Sigmoid colon (tissue), 7 donors: ENCODE results near the gene CACNA2D3. TPM values are rescaled to one million over a fixed set of nuclear protein-coding genes. Genes with fewer than 3 reads are reported as not detected.

Experiments used
- DNase-seq: peaks from one replicate; pipeline ENCODE4 v3.0.0-alpha.2; 2019
- H3K27ac ChIP-seq, 4 donors: fragments of 200-600 bp; sonication (generic); one replicate each; pipeline ENCODE4 v1.5.1; 2016 to 2019; ENCODE audit warnings: mild to moderate bottlenecking in 1 of 4
- H3K27me3 ChIP-seq, 3 donors: fragments of 200-600 bp; sonication (generic); one replicate each; pipeline ENCODE4 v1.5.1; 2019; ENCODE audit warnings: mild to moderate bottlenecking in 1 of 3
- H3K36me3 ChIP-seq, 4 donors: fragments of 200-600 bp; sonication (generic); one replicate each; pipeline ENCODE4 v1.5.1; 2016 to 2019
- H3K4me1 ChIP-seq, 4 donors: fragments of 200-600 bp; sonication (generic); one replicate each; pipeline ENCODE4 v1.5.1; 2017 to 2019
- H3K4me3 ChIP-seq, 4 donors: fragments of 200-600 bp; sonication (generic); one replicate each; pipeline ENCODE4 v1.5.1; 2017 to 2019; ENCODE audit warnings: mild to moderate bottlenecking in 2 of 4, moderate library complexity in 1 of 4
- H3K9me3 ChIP-seq, 4 donors: fragments of 200-600 bp in 3 of 4; sonication (generic) in 3 of 4; one replicate each; pipeline versions ENCODE4 v1.5.1 to v1.6.1; 2013 to 2019
- EP300 ChIP-seq, 4 donors: sonication (generic); formaldehyde crosslinking; IDR thresholded peaks; one replicate each; pipeline ENCODE4 v1.6.1; 2017; ENCODE audit warnings: antibody characterized with exemption in 4 of 4
- POLR2A ChIP-seq, 2 donors: fragments of 450-650 bp; IDR thresholded peaks; one replicate each; pipeline ENCODE4 v1.6.1; 2016; ENCODE audit warnings: antibody characterized with exemption in 2 of 2, mild to moderate bottlenecking in 2 of 2, moderate library complexity in 2 of 2
- POLR2AphosphoS5 ChIP-seq, 4 donors: sonication (generic); formaldehyde crosslinking; IDR thresholded peaks; one replicate each; pipeline ENCODE4 v1.6.1; 2017; ENCODE audit warnings: antibody characterized with exemption in 4 of 4
- WGBS, 2 donors: extraction: QIAGEN DNeasy Blood & Tissue Kit; methylation state at CpG; one replicate each; pipeline ENCODE4 v1.1.7; 2013; 5-methylcytosine and 5-hydroxymethylcytosine counted together
- intact Hi-C: fragments of 100-400 bp; cut with DNase I; formaldehyde crosslinking; loops from one replicate; pipeline ENCODE4 v1.15.1; 2023
- polyA plus RNA-seq, 3 donors: library from polyadenylated mRNA; stranded (reverse); fragments of 200-250 nt; gene quantifications; one replicate each; pipeline ENCODE4 v1.2.3, GENCODE V29; 2013
- total RNA-seq, 4 donors: library from RNA; depleted of rRNA; stranded (reverse); fragments of >200 nt; gene quantifications; one replicate each; pipeline ENCODE4 v1.1.0, GENCODE V29; 2016
- TF ChIP-seq, protein P1 (sequence below), 4 experiments: fragments of 450-650 bp in 3 of 4; fragments of 200-600 bp in 1 of 4; IDR thresholded peaks; one replicate each; pipeline ENCODE4 v1.5.1; 2016 to 2019; ENCODE audit warnings: antibody characterized with exemption in 4 of 4, mild to moderate bottlenecking in 3 of 4, moderate library complexity in 2 of 4
- donor health status: healthy with polysubstance abuse.
- donor health status: Bipolar disorder and iron deficiency.
- donor health status: healthy.

Gene CACNA2D3
- total and polyA plus RNA-seq, 7 donors: 0.32 to 10.2 (median 4.8) TPM; not detected in 1

DNA sequence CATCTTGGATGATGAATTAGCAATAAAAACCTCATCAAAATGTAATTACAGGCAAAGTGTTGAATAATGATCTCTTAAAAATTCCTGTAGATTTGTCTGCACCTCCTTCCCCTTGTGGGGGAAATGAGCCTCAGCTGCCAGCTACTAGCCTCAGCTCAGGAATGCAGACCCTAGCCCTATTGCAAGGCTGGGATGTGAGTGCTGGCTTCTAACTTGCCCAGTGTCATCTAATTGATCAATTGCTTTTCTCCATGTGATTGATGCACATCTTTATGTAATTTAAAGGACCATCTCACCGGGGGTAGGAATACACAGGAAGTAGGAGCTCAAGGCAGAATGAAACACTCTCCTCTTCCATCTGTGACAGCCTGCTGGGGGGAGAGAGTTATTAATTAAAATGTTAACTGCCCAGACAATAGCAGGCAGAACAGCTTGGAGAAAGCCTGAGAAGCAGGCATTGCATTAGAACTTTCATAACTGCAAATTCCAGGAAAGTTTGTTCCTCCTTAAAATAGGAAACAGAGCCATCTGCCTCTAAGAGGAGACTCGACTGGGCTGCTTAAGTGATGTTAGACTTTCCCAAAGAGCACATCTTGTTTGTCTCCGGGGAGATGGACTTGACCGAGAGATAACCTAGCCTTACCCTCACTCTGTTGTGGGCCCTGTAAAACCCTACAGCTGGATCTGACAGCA is 735.9 kb downstream of the CACNA2D3 start:
- Histone ChIP-seq H3K4me3 (no peak overlapping the region), H3K9me3 (no peaks in the 10 kb centered on the region), H3K36me3 (no peaks in the 10 kb centered on the region), H3K4me1 (peaks cover 0 to 12% (median 6%) of the 10 kb centered on the region in 4 donors), H3K27ac (no peak overlapping the region), H3K27me3 (no peaks in the 10 kb centered on the region)
- 63 to 64% methylated on average over 4 of the region's 4 CpGs for whole genome bisulfite sequencing, 2 donors
- intact Hi-C loops: loop anchor here (10.0 kb wide), 2 partner anchors 433 to 887 kb away; no protein-coding TSS in a partner anchor
- TF ChIP-seq POLR2A (IDR thresholded peaks at IDR 0.05) (no peak), POLR2AphosphoS5 (IDR thresholded peaks at IDR 0.05) (no peak), EP300 (IDR thresholded peaks at IDR 0.05) (no peak)
- TF ChIP-seq, protein P1, sequence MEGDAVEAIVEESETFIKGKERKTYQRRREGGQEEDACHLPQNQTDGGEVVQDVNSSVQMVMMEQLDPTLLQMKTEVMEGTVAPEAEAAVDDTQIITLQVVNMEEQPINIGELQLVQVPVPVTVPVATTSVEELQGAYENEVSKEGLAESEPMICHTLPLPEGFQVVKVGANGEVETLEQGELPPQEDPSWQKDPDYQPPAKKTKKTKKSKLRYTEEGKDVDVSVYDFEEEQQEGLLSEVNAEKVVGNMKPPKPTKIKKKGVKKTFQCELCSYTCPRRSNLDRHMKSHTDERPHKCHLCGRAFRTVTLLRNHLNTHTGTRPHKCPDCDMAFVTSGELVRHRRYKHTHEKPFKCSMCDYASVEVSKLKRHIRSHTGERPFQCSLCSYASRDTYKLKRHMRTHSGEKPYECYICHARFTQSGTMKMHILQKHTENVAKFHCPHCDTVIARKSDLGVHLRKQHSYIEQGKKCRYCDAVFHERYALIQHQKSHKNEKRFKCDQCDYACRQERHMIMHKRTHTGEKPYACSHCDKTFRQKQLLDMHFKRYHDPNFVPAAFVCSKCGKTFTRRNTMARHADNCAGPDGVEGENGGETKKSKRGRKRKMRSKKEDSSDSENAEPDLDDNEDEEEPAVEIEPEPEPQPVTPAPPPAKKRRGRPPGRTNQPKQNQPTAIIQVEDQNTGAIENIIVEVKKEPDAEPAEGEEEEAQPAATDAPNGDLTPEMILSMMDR (IDR thresholded peaks at IDR 0.05): no peak
- no peak for DNase-seq

DNA sequence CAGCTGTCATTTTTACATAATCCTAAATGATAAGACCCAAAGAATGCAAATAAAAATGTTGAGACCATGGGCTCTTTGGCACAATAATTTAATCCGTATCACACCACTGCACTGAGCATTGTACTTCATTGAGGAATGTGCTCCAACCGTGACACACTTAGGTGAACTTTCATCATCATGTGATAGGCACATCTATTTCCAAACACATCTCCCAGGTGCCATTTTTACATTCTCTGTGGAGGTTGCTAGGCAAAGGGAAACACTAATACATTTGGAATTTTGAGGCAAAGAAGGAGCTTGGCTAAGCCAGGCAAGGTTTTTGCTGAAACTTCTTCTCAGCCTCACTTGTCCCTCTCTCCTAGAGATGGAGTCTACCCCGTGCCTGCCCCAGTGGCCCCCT is 736.8 kb downstream of the CACNA2D3 start:
- TF ChIP-seq EP300 (IDR thresholded peaks at IDR 0.05): no peak
- TF ChIP-seq POLR2AphosphoS5 (IDR thresholded peaks at IDR 0.05): no peak
- TF ChIP-seq, protein P1 (IDR thresholded peaks at IDR 0.05): no peak
- no peak for TF ChIP-seq POLR2A (IDR thresholded peaks at IDR 0.05)
- WGBS, 2 donors: 68 to 80% methylated on average over 3 of the region's 3 CpGs
- DNase-seq: no peak
- H3K36me3 ChIP-seq: no peaks in the 10 kb centered on the region
- no peaks in the 10 kb centered on the region for H3K9me3 ChIP-seq
- intact Hi-C loops: loop anchor here (10.0 kb wide), 2 partner anchors 434 to 886 kb away; no protein-coding TSS in a partner anchor
- H3K4me1 ChIP-seq: peaks cover 0 to 5% (median 2%) of the 10 kb centered on the region in 4 donors
- no peaks in the 10 kb centered on the region for H3K27me3 ChIP-seq
- H3K4me3 ChIP-seq: no peak overlapping the region
- no peak overlapping the region for H3K27ac ChIP-seq

DNA sequence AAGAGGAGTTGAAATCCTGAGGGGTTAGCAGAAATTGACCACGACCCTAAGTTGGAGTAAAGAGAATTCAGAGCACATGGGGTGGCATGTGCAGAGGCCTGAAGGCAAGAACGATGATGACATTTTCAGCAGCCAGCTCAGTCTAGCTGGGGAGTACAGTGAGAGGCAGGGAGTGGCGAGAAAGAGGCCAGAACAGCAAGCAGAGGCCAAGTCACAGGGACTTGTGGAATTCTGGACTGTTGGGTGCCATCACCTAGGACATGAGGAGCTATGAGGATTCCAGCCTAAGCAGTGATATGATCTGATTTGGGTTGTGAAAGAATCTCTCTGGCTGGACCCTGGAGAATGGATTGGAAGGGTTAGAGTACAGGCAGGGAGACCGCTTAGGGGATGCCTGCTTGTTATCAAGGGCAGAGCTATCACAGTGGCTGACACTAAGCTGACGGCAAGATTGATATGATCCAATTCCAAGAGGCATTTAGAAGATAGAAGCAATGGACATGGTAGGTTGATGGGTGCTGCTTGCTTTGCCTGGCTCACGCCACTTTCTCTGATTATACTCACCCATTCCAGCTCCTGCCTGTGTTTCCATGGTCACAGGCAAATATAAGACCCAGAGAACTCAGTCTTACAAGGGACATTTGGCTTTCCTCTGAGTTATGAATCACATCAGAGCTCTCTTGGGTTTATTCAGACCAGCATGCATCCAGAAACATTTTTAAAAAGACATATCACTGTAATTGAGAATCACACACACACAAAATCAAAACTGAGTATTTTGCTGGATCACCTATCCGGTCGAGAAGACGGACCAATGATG is 739.1 kb downstream of the CACNA2D3 start:
- Histone ChIP-seq H3K27ac (no peak overlapping the region), H3K36me3 (no peaks in the 10 kb centered on the region), H3K9me3 (no peaks in the 10 kb centered on the region), H3K27me3 (no peaks in the 10 kb centered on the region), H3K4me3 (no peak overlapping the region), H3K4me1 (peaks cover 0 to 3% (median 0%) of the 10 kb centered on the region in 4 donors)
- 80 to 89% methylated on average over 9 of the region's 9 CpGs for WGBS, 2 donors
- no peak for DNase-seq
- TF ChIP-seq POLR2A (IDR thresholded peaks at IDR 0.05) (no peak), POLR2AphosphoS5 (IDR thresholded peaks at IDR 0.05) (no peak), EP300 (IDR thresholded peaks at IDR 0.05) (no peak)
- TF ChIP-seq, protein P1 (IDR thresholded peaks at IDR 0.05): no peak
- intact Hi-C loops: no loop called here

DNA sequence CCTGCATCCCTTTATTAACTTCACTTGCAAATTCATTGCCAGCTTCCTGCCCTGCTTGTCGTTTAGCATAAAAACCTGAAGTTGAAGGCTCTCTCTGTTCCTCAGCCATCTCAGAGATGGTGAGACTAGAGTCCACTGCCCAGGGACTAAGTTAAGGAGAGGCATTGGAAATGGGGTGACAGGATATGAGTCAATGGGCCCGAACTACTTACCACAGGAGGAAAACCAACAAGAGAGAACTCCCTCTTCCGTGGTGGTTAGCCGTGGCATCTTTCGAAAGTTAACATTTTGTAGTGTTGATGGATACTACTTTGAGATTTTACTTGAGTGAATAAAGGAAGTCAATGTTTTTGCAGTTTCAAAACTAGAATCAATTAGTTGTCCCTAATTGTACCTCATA is 740.2 kb downstream of the CACNA2D3 start:
- Histone ChIP-seq H3K27me3 (no peaks in the 10 kb centered on the region), H3K4me1 (peaks cover 0 to 3% (median 0%) of the 10 kb centered on the region in 4 donors), H3K27ac (no peak overlapping the region), H3K4me3 (no peak overlapping the region), H3K36me3 (no peaks in the 10 kb centered on the region), H3K9me3 (no peaks in the 10 kb centered on the region)
- DNase-seq: no peak
- WGBS, 2 donors: 68 to 81% methylated on average over 5 of the region's 5 CpGs
- intact Hi-C loops: no loop called here
- TF ChIP-seq, protein P1 (IDR thresholded peaks at IDR 0.05): no peak
- TF ChIP-seq EP300 (IDR thresholded peaks at IDR 0.05) (no peak), POLR2A (IDR thresholded peaks at IDR 0.05) (no peak), POLR2AphosphoS5 (IDR thresholded peaks at IDR 0.05) (no peak)
